AG04449 (cell line): Measurements from ENCODE around the gene BCL2A1.
"Not testable (repeated sequence)": the region's sequence is repeated elsewhere in the genome, so short reads cannot be mapped to it uniquely, and the experiment has no call there.

Source experiments
- CTCF ChIA-PET: fragments of 350-600 bp; formaldehyde crosslinking; extraction: SDS; loops from one replicate; lab custom pipeline; 2021; ENCODE audit warnings: antibody characterized with exemption; lab: Yijun Ruan, JAX
- POLR2A ChIA-PET: fragments of 400-600, 350-600 bp; formaldehyde crosslinking; extraction: SDS; loops from one replicate; lab custom pipeline; 2020; ENCODE audit warnings: antibody characterized with exemption, inconsistent platforms; lab: Yijun Ruan, JAX
- DNase-seq: peaks from one replicate; pipeline ENCODE4 v3.0.0-alpha.2; 2010; ENCODE audit warnings: low read depth, low spot score
- H3K4me3 ChIP-seq: 2 replicates; pipeline ENCODE4 v1.5.1; 2011; ENCODE audit warnings: low read depth, mild to moderate bottlenecking, control low read depth, low read length
- CTCF ChIP-seq: IDR thresholded peaks from one replicate; pipeline ENCODE4 v1.5.1; 2011; ENCODE audit warnings: mild to moderate bottlenecking, moderate library complexity, low read length, control low read depth, inconsistent platforms; ENCODE audit not compliant: insufficient read depth; ENCODE audit errors: missing control alignments

BCL2A1 gene

DNA sequence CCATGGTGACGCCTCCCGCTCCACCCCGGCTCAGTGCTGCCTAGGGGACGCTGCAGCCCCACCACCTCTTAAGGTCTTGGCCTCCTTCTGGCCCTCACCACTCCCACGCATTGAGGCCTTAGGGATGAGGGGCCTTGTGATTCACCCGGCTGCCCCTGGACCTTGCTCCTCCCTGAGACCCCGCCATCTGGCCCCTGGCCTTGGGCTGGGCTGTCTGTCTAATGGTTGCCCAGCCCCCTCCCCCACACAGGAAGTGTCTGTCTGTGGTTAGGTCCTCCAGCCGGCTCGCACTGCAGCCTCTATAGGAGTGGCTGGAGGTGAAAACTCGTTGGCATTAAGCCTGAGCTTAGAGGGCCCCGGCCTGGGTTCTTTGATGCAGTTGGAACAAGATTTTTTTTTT is 52.7 kb downstream of the BCL2A1 start:
- CTCF ChIA-PET: interaction anchor here (1.2 kb wide), 1 partner anchor 65 kb away, joined by 3 read pairs; no protein-coding TSS in a partner anchor

GRCh38 chr15:79916502-79917132 is 54.4 kb downstream of the BCL2A1 start:
- DNase-seq: no peak
- CTCF ChIA-PET: no interaction called here
- POLR2A ChIA-PET: no interaction called here
- TF ChIP-seq CTCF: no peak
- no peak overlapping the region for H3K4me3 ChIP-seq

More for the DNA sequence above, 52.7 kb downstream of the BCL2A1 start:
- no peak for DNase-seq
- no peak overlapping the region for H3K4me3 ChIP-seq
- TF ChIP-seq CTCF: no peak
- POLR2A ChIA-PET: interaction anchor here (0.6 kb wide), 1 partner anchor 184 kb away, joined by 4 read pairs; no protein-coding TSS in a partner anchor

GRCh38 chr15:79915776-79916501 is 55.1 kb downstream of the BCL2A1 start:
- CTCF ChIA-PET, DNase-seq, POLR2A ChIA-PET, H3K4me3 ChIP-seq: not testable (repeated sequence)

GRCh38 chr15:79914728-79915127 is 56.3 kb downstream of the BCL2A1 start:
- no peak for DNase-seq
- ChIA-PET POLR2A (no interaction called here), CTCF (interaction anchor here (1.7 kb wide), 1 partner anchor 17 kb away, joined by 5 read pairs; no protein-coding TSS in a partner anchor)
- H3K4me3 ChIP-seq: no peak overlapping the region
- no peak for TF ChIP-seq CTCF
